OCI-LY3 (cell line): Measurements from ENCODE around the gene IFNA5.

Experiments
- EZH2phosphoT487 ChIP-seq: fragments of 200-600 bp; shearing (Covaris generic); IDR thresholded peaks from 2 replicates; pipeline ENCODE4 v1.6.1; 2018; ENCODE audit warnings: antibody characterized with exemption, mixed run types, low read depth
- TF ChIP-seq, protein P1 (sequence below): fragments of 200-600, 300-600 bp; sonication (generic); IDR thresholded peaks from 2 replicates; pipeline ENCODE4 v1.5.1; 2014; ENCODE audit warnings: antibody characterized with exemption, low read length, low read depth

DNA sequence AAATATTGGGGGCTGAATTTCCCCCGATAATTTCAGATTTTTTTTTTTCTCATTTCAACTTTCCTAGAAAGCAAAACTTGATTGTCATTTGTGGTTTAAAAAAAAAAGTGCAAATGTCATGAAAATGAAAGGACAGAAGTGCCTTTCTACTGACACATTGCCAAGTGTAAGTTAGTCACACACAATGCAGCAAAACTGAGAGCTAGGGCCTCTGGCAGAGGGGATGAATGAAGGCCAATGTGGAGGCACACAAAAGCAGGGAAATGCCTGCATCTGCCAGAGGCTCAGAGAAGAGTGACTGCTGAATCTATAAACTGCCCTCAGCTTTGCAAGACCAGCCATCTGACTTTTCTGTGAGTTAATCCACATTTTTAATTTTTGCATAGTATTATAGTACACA, 6.8 kb upstream of the IFNA5 start:
- TF ChIP-seq, protein P1, sequence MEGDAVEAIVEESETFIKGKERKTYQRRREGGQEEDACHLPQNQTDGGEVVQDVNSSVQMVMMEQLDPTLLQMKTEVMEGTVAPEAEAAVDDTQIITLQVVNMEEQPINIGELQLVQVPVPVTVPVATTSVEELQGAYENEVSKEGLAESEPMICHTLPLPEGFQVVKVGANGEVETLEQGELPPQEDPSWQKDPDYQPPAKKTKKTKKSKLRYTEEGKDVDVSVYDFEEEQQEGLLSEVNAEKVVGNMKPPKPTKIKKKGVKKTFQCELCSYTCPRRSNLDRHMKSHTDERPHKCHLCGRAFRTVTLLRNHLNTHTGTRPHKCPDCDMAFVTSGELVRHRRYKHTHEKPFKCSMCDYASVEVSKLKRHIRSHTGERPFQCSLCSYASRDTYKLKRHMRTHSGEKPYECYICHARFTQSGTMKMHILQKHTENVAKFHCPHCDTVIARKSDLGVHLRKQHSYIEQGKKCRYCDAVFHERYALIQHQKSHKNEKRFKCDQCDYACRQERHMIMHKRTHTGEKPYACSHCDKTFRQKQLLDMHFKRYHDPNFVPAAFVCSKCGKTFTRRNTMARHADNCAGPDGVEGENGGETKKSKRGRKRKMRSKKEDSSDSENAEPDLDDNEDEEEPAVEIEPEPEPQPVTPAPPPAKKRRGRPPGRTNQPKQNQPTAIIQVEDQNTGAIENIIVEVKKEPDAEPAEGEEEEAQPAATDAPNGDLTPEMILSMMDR, result no peak
- no peak for TF ChIP-seq EZH2phosphoT487
